Measurements from ENCODE around the gene PPP1R14D.
A peak's percentile ranks its signal among the peaks of the same experiment; 100 is the strongest.

PPP1R14D gene

GRCh38 chr15:40815042-40815698 lies 13.3 kb downstream of the PPP1R14D start:
- DNase-seq: no peak

- no peak for DNase-seq
Measured at GRCh38 chr15:40812721-40813425, 15.6 kb downstream of the PPP1R14D start.

DNA sequence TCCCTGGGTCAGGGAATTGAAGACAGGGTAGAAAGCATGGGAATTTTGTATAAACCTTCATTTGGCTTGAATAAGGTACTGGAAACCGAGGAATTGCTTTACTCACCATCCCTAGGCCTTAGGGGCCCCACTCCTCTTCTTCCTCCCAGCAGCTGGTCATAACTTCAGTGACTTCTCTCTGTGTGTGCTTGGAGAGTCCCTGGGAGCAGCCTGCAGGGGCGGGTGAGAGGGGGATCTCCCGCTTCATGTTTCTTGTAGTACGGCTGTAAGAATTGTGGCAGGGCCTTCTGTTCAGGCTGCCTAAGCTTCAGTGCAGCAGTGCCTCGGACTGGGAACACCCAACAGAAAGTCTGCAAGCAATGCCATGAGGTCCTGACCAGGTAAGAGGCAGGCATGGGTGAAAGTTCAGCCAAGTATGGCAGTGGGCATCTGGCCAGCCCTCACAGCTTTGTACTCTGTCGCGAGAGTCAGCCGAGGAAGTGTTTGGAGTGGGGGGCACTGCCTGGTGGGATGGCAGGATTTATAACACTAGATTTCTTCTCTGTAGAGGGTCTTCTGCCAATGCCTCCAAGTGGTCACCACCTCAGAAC lies 19.6 kb downstream of the PPP1R14D start:
- DNase-seq: no peak

DNA sequence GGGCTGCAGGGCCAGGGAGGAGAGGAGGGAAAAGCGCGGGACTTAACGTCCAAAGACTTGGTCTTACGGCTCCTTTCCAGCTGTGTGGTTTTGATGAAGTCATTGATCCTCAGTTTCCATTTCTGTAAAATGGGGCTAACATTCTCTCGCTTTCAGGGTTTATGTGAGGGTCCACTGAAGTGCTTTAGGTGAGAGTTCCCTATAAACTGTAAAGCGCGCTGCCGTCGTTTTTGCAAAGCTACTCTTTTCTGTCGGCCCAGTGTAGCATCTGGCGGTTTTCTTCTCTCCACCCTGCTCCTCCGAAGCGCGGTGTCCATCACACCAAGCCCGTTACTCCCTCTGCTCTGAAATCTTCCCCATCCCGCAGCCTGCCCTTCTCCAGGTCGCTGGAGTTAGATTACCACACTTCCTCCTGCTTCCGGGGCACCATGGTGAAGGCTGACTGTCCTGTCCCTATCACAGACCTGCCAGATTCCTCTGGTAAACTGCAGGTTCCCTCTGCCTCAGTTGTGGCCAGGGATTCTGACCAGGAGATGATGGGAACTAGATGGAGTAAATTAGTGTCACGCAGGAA lies 20.5 kb downstream of the PPP1R14D start:
- no peak for DNase-seq

DNA sequence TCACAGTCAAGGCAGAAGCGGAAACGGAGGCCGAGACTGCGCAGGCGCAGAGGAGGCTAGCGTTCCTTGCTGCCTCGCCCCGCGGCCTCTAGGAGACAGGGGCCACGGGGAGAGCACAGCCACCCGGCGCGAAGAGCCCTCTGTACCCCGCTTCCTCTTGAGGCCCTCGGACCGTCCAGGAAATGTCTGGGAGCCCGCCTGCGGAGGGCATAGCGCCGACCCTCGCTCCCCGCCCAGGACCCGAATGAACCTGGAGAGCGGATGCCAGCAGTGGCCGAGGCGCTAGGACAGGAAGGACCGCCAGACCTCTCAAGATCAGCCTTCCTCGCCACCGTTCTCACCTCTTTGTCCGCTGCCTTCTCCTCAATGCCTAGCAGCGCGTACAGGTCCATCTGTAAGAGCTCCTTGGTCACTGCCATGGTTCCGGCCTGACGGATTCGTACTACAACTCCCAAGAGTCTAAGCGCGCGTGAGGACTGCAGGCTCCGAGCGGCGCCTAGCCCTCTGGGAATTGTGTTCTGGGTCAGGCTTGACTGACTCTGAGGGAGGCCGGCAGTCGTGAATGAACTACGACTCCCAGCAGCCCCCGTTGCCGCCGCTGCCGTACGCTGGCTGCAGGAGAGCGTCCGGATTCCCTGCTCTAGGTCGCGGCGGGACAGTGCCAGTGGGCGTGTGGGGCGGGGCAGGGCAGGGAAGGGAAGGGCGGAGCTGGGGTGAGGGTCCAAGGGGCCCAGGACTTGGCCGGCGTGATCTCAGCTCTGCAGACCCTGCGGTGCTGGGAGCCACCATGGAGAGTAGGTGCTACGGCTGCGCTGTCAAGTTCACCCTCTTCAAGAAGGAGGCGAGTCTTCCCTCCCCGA lies 21.2 kb downstream of the PPP1R14D start, which contains the start of the genes DNAJC17 and ZFYVE19:
Gene DNAJC17, minus strand, starts transcription at position 446 of the 860 bp plus-strand sequence. Its CDS starts 27 bp downstream, at position 419.
Gene ZFYVE19, plus strand, starts transcription at position 62 of the 860 bp plus-strand sequence. Its CDS starts 501 bp downstream, at position 563.
- peak; percentile 95 for DNase-seq

- no peak for DNase-seq
Measured at GRCh38 chr15:40806672-40807027, 21.9 kb downstream of the PPP1R14D start.

- DNase-seq: no peak
Measured at GRCh38 chr15:40803688-40804087, 24.8 kb downstream of the PPP1R14D start.

DNA sequence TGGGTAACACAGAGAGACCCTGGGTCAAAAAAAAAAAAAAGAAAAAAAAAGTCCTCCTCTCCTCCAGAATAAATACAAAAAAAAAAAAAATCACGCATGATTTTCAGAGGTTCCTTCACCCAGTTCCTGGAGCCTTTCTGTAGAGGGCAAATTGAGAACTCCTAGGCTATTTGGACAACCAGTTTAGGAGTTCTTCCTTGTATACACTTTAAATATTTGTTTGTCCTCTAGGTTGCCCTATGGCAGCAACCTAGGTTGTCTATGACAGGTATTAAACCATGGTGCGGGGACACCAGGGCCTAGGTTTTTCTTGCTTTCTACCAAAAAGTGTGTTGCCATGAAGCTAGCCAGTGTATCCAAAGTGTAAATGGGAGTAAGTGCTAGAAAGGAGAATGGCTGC lies 25.4 kb downstream of the PPP1R14D start:
- no peak for DNase-seq

GRCh38 chr15:40799523-40799922 lies 29.0 kb downstream of the PPP1R14D start:
- DNase-seq: no peak

- no peak for DNase-seq
Measured at GRCh38 chr15:40796512-40796911, 32.0 kb downstream of the PPP1R14D start.

GRCh38 chr15:40796041-40796440 lies 32.5 kb downstream of the PPP1R14D start:
- DNase-seq: no peak

GRCh38 chr15:40793216-40793989 lies 35.1 kb downstream of the PPP1R14D start:
- no peak for DNase-seq

DNA sequence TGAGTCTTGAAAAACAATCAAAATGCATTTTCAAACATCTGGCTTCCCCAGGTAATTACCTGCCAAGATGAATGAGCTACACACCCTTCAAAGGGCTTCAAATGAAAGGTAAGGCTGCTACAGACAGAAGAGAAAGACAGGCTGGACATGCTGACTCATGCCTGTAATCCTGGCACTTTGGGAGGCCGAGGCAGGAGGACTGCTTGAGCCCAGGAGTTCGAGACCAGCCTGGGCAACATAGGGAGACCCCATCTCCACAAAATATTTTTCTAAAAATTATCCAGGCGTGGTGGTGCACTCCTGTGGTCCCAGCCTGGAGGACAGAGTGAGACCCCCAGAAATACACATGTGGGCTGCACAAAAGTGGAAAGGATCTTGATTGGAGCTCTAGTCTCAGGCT lies 36.1 kb downstream of the PPP1R14D start:
- no peak for DNase-seq

DNA sequence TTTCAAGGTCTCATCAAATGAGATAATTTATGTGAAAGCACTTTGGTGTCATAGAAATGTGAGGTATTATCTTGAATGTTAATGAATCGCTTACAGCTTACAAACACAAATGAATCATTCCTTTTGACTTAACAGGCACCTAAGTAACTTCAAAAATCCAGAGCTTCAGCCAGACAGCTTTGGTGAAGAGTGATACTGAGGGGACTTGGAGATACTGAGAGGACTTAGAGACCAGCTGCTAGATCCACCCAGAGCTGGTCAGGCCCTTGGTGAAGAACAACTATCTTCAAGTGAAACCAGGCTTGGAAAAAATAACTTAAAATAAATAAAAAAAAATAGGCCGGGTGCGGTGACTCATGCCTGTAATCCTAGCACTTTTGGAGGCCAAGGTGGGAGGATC lies 37.8 kb downstream of the PPP1R14D start:
- no peak for DNase-seq

GRCh38 chr15:40789999-40790398 lies 38.5 kb downstream of the PPP1R14D start:
- DNase-seq: no peak

DNA sequence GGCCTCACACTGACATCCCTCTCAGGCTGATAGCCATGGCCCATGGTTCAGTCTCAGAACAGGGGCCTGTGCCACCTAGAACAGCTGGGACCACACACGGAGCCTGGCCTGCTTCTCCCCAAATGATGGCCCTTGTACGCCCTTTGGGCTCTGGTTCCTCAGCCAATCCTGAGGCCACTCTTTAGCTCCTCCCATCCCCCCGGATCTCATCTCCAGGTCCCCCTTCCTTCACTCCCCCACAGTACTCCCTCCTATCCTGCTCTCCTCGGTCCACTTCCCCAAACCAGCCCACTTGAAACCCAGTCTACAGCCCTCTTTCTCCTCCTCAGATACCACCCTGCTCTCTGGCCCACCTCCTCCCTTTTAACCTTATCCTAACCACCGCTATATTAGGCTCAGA lies 39.4 kb downstream of the PPP1R14D start:
- no peak for DNase-seq

- DNase-seq: no peak
Measured at GRCh38 chr15:40787991-40788390, 40.5 kb downstream of the PPP1R14D start.

DNA sequence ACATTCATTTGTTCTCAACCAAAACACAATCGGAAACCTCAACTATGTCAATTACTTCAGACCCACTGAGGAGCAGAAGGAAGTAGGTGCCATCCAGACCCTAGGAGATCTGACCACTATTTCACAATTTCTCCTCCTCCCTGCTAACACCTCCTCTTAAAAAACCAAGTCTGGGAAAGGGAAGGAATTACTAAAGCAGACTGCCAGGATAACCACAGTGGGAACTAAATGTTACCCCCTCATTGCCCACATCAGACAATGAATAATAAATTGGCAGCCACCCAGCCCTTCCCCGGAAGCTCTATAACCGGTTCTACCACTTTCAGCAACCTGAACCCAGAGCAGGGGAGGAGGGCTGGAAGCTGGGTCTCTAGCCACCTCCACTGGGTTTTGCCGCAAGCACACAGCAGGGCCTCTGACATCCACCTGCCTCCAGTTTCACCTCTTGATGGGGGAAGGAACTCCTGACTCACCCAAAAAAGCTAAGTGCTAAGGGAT lies 41.1 kb downstream of the PPP1R14D start:
- DNase-seq: no peak

- DNase-seq: no peak
Measured at GRCh38 chr15:40785814-40786213, 42.7 kb downstream of the PPP1R14D start.

GRCh38 chr15:40785164-40785563 lies 43.3 kb downstream of the PPP1R14D start:
- DNase-seq: no peak

GRCh38 chr15:40782609-40783227 lies 45.8 kb downstream of the PPP1R14D start:
- no peak for DNase-seq

All from right forelimb (tissue), 1 donor.